Measurements from ENCODE around the gene KRTAP4-3.
"Not testable (repeated sequence)": the region's sequence is repeated elsewhere in the genome, so short reads cannot be mapped to it uniquely, and the experiment has no call there.

KRTAP4-3 gene

DNA sequence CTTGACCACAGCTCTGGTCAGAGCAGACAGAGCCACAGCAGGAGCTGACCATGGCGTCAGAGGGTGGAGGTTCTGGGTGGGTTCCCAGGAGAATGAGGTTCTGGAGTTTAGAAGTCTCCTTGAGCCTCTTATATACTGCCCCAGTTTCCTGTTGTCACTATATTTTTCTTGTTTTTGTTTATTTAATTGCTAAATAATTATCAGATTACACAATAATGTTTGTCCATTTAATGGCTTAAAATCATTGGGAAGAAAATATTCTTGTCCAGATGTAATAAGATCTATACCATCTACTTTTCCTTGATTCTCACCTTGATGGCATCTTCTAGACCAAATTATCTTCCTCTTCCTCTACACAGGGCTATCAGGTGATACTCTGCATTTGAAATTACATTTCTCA, at the start of gene KRTAP4-3:
TSS of gene KRTAP4-3 (minus strand) at position 101 of the 400 bp plus-strand sequence. CDS start at position 52, 49 bp downstream.
- no peak for DNase-seq (ENCODE audit: low spot score)

DNA sequence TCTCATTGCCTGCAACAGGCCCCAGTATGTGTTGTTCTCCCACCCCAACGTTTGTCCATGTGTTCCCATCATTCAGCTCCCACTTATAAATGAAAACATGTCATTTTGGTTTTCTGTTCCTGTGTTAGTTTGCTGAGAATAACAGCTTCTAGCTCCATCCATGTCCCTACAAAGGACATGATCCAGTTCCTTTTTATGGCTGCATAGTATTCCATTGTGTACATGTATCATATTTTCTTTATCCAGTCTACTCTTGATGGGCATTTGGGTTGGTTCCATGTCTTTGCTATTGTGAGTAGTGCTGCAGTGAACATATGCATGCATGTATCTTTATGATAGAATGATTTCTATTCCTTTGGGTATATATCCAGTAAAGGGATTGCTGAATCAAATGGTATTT, 47.7 kb upstream of the KRTAP4-3 start:
- no peak for DNase-seq (ENCODE audit: low spot score)

DNA sequence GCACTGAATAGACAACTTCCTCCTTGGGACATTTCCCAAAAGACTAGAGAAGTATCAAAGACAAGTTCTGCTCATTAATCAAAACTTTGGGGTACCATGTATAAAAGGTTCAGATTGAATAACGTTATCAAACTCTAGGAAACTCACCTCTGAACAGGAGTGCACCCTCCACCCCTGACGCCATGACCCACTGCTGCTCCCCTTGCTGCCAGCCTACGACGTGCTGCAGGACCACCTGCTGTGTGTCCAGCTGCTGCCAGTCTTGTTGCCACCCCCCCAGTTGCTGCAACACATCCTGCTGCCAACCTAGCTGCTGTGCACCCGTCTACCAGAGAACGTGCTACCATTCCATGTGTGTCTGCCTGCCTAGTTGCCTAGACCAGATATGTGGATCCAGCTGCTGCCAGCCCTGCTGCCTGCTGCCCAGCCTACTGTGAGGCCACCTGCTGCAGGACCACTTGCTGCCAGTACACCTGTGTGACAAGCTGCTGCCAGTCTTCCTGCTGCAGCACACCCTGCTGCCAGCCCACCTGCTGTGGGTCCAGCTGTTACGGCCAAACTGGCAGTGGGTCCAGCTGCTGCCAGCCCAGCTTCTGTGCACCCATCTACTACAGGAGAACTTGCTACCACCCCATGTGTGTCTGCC, 44.6 kb upstream of the KRTAP4-3 start:
- DNase-seq (ENCODE audit: low spot score) = no peak

DNA sequence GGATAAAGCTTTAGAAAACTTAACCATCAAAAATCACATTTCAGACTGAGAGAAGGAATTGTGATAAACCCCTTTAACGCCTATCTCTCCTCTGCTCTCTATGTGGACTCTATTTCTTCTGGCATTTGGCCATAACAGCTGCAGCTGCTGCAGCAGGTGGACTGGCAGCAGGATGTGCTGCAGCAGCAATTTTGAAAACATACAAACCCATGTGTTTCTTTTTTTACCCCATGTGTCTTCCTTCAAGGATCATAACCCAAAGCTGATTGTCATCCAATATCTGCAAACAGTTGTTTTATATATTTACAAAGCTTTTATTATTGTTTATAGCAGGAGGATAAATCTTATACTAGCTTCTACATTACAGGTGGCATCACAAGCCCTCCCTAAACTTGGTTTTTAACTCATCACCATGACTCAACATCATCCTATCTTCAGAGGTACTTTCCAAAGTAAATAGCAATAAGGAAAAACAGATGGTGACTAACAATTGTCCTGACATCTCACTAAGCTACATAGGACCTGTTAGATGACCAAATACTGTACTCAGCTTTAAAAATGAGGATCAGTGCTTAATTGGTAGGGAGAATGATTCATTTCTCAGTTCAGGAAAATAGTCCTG, 43.9 kb upstream of the KRTAP4-3 start:
- DNase-seq (ENCODE audit: low spot score) = no peak

DNA sequence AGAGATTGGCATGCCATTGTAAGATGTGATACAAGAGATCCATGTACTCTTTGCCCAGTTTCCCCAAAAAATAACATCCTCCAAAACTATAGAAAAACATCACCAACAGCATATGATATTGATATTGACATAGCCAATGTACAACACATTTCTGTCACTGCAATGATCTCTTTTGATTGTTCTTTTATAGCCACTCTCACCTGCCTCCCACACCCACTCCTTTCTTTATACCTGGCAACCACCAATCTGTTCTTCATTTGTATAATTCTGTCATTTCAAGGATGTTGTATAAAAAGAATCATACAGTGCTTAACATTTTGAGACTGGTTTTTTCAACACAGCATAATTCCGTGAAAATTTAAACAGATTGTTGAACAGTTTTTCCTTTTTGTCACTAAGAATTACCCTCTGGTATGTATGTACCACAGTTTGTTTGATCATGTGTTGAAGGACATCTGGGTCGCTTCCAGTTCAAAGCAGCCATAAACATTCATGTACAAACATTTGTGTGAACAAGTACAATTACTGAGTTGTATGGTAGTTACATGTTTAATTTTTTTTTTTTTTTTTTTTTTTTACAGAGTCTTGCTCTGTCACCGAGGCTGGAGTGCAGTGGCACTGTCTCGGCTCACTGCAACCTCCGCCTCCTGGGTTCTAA, 31.5 kb upstream of the KRTAP4-3 start:
- DNase-seq (ENCODE audit: low spot score) = no peak

DNA sequence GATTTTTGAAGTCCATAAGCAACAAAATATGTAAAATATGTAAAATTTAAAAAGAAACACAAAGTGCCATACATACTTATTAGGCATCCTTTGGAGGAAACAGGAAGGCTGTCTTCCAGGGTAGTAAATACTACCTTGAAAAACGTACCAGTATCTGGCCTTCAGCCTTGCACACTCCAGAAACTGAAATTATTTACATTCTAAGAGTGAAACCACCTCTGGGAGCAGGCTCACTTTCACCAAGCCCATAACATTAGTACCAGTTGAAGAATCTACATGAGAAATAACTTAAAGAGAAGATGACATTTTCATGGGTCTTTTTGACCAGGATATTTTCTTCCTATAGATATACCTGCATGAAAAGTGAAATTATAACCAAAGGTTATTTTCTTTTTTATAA, 28.0 kb upstream of the KRTAP4-3 start:
- DNase-seq (ENCODE audit: low spot score) = no peak

DNA sequence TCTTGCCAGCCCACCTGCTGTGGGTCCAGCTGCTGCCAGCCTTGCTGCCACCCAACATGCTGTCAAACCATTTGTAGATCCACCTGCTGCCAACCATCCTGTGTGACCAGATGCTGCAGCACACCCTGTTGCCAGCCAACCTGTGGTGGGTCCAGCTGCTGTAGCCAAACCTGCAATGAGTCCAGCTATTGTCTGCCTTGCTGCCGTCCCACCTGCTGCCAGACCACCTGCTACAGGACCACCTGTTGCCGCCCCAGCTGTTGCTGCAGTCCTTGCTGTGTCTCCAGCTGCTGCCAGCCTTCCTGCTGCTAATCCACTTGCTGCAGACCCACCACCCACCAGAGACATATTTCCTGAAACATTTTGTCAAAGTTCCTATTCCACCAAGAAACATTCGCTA, 22.3 kb upstream of the KRTAP4-3 start:
- no peak for DNase-seq (ENCODE audit: low spot score)

DNA sequence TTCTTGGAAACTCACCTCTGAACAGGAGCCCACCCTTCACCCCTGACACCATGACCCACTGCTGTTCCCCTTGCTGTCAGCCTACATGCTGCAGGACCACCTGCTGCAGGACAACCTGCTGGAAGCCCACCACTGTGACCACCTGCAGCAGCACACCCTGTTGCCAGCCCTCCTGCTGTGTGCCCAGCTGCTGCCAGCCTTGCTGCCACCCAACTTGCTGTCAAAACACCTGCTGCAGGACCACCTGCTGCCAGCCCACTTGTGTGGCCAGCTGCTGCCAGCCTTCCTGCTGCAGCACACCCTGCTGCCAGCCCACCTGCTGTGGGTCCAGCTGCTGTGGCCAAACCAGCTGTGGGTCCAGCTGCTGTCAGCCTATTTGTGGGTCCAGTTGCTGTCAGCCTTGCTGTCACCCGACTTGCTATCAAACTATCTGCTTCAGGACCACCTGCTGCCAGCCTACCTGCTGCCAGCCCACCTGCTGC, 21.9 kb upstream of the KRTAP4-3 start, which contains the start of gene KRTAP9-1:
TSS of gene KRTAP9-1 (plus strand) at position 51 of the 482 bp plus-strand sequence. CDS start at position 51, 0 bp downstream.
- DNase-seq (ENCODE audit: low spot score) = not testable (repeated sequence)

DNA sequence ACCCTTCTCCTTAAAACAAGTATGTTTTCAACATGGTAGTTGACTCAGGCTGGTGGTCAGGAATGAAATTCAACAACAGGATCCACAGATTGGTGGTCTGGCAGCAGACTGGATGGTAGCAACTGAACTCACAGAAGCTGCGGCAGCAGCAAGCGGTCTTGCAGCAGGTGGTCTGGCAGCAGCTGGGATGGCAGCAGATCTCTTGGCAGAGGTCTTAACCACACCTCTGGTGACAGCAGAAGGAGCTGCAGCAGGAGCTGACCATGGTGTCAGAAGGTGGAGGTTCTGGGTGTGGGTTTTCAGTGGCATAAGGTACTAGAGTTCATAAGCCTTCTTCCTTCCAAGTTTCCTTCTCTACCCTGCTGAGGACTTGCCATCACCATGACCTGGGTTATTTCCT, 18.9 kb upstream of the KRTAP4-3 start:
- DNase-seq (ENCODE audit: low spot score) = no peak

DNA sequence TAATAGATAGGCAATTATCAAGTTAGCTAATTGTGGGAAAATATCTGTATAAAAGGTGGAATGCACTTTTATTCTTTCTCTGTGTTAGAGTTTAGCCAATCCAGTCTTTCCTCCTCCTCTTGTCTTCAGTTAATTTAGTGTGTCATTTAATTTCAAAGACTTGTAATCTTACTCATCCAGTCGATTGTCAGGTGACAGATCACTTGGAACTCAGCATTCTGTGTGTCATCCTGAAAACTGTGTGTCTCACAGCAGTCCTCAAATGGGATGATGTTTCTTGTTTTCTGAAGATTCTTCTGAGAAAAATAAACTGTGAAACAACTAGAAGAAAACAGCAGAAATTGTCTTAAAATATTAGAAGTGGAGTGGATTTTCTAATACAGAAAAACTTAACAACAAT, 17.0 kb upstream of the KRTAP4-3 start:
- no peak for DNase-seq (ENCODE audit: low spot score)

DNA sequence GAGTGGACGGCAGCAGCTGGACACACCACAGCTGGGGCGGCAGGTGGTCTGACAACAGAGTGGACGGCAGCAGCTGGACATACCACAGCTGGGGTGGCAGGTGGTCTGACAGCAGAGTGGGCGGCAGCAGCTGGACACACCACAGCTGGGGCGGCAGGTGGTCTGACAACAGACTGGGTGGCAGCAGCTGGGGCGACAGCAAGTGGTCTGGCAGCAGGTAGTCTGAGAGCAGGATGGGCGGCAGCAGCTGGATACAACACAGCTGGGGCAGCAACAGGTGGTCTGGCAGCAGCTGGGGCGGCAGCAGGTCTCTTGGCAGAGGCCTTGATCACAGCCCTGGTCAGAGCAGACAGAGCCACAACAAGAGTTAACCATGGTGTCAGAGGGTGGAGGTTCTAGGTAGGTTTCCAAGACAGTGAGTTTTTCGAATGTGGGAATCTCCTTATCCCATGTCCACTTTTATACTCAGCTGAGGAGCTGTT, 16.5 kb upstream of the KRTAP4-3 start, which contains the start of gene KRTAP4-1:
TSS of gene KRTAP4-1 (minus strand) at position 432 of the 482 bp plus-strand sequence. CDS start at position 375, 57 bp downstream.
- DNase-seq (ENCODE audit: low spot score) = no peak

DNA sequence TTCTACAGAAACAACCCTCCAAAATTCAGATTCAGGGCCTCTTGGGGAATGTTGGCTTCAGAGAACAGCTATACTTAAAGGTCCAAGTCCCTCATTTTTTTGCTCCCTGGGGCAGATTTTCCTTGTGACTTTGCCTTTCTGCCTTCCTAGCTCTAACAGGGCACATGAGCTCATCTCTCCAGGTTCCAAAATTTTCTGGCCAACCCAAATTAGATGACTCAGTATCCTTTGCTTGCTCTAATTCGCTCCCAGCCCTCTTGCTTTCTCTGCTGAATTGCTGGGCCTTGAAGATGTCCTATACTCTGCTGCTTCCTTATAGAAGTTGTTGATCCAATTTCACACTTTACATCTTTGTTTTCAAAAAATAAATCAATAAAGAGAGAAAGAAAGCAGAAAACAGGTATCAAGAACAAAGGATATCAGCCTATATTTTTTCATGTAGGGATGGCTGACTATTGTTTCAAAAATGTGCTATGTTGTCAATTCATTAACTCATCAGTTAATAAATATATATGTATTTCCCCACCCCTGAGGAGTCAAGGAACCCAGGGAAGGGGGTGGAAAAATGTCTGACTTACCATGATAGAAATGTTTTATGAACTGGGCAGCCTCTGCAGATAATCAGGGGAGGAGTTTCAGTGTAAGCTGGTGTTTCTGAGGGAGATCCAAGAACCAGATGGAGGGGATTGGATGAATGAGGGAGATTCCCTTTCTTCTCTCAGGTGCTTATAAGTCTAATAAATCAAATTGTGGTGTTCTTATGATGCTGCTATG, 11.0 kb upstream of the KRTAP4-3 start:
- DNase-seq (ENCODE audit: low spot score) = no peak

DNA sequence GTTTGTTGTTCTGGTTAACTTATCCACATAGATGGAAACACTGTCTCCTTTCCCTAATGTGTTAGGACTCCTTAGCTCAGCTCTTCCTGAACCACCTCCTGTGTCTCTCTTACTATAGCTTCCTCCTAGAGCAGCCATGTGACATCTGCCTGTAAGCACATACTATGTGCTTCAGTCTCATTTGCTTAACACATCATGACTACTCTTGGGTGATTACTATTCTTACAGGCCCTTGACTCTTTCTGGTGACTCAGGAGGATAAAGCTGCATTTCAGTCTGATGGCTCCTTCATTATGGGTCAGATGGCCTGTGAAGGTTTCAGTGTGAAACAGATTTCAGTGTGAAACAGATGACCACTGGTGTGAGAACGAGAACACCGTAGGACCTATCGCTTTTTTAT, 10.3 kb upstream of the KRTAP4-3 start:
- no peak for DNase-seq (ENCODE audit: low spot score)

DNA sequence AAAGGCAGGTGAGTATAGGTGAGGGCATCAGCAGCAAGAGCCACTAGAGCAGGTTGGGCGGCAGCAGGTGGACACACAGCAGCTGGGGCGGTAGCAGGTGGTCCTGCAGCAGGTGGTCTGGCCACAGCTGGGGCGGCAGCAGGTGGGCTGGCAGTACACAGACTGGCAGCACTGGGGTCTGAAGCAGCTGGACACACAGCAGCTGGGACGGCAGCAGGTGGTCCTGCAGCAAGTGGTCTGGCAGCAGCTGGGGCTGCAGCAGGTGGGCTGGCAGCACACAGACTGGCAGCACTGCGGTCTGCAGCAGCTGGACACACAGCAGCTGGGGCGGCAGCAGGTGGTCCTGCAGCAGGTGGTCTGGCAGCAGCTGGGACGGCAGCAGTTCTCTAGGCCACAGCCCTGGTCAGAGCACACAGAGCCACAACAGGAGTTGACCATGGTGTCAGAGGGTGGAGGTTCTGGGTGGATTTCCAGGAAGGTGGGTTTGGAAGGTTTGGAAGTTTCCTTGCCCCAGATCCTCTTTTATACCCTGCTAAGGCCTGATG, 9.8 kb upstream of the KRTAP4-3 start, which contains the start of gene KRTAP4-2:
TSS of gene KRTAP4-2 (minus strand) at position 495 of the 545 bp plus-strand sequence. CDS start at position 438, 57 bp downstream.
- DNase-seq (ENCODE audit: low spot score) = no peak

DNA sequence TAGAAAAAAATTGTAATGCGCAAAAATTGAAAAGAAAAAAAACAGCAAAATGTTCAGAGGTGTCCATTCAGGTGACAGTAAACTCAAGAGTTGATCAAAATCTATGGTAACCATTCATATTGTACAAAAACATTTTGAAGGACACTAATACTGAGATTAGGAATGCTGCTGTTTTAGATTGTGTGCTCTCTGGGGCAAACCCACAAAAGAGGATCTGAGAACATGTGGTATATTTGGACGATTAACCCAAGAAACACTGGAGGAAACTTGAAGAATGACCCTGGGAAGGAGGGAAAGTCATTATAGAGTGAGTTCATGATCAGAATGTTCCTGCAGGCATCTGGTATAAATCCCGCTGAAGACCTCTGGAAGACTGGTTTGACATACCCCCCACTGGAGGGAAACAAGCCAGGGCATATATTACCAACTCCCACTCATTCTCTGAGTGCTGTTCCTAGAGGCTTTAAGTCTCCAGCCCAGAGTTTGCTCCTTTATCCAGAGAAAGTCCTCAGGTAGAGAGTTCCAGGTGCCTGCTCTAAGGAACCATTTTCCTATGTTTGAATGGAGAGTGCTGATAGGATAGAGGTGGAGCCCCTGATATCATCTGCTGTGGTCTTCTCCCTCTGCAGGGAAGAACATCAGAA, 8.8 kb upstream of the KRTAP4-3 start:
- no peak for DNase-seq (ENCODE audit: low spot score)

DNA sequence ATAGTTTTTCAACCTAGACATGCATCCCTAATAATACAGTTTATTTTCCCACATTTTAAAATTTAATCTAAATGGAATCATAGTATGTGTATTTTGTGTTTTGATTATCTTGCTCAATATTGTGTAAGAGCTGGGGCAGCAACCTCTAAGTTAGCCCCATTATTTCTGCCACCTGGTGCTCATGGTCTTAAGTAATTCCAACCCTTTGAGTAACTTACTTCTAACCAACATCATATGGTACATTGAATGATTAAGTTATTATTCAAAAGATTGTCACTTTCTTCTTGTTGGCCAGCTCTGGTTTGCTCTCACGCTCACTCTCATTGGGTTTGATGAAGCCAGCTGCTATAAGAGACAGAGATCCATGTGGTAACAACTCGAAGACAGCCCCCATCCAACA, 3.9 kb upstream of the KRTAP4-3 start:
- no peak for DNase-seq (ENCODE audit: low spot score)

DNA sequence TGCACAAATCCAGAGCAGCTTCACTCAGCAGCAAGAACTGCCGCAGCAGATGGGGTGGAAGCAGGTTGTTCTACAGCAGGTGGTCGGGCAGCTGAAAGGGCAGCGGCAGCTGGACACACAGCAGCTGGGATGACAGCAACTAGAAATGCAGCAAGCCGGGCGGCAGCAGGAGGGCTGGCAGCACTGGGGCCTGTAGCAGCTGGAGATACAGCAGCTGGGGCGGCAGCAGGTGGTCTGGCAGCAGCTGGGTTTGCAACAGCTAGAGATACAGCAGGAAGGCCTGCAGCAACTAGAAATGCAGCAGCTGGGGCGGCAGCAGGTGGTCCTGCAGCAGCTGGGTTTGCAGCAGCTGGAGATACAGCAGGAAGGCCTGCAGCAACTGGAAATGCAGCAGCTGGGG, 460 bp downstream of the KRTAP4-3 start:
- DNase-seq (ENCODE audit: low spot score) = no peak

DNA sequence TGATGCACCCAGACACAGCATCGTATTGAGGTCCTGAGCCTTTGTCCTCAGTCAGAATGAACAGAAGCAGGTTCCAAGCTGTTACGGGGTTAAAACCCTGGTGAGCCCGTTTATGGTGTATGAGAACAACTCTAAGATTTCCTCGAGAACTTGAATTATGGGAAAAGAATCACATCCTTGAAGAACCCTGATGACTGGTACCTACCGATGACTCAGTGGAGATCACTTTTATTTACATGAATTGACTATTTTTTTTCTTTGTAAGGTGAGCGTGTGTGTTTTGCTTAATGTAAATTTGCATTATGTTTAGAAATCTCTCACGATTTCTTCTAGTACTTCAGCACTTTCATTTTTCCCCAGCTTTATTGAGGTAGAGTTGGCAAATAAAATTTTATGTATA, 4.2 kb downstream of the KRTAP4-3 start:
- DNase-seq (ENCODE audit: low spot score) = no peak

DNA sequence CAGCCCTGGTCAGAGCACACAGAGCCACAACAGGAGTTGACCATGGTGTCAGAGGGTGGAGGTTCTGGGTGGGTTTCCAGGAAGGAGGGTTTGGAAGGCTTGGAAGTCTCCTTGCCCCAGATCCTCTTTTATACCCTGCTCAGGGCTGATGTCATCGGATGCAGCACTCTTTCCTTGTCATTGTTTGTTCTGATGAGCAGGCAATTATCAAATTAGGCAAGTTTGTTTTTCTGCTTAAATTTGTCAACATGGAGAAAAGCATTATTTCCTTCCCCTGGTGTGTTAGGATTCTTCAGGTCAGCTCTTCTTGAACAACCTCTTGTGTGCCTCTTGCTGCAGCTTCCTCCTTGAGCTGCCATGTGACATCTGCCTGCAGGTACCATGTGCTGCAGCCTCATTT, 7.4 kb downstream of the KRTAP4-3 start, which contains the start of gene KRTAP4-4:
TSS of gene KRTAP4-4 (minus strand) at position 101 of the 400 bp plus-strand sequence. CDS start at position 44, 57 bp downstream.
- no peak for DNase-seq (ENCODE audit: low spot score)

DNA sequence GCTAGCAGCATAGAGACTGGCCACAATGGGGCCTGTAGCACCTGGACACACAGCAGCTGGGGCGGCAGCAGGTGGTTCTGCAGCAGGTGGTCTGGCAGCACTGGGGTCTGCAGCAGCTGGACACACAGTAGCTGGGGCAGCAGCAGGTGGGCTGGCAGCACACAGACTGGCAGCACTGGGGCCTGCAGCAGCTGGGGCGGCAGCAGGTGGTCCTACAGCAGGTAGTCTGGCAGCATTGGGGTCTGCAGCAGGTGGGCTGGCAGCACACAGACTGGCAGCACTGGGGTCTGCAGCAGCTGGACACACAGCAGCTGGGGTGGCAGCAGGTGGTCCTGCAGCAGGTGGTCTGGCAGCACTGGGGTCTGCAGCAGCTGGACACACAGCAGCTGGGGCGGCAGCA, 7.8 kb downstream of the KRTAP4-3 start:
- DNase-seq (ENCODE audit: low spot score) = not testable (repeated sequence)

DNA sequence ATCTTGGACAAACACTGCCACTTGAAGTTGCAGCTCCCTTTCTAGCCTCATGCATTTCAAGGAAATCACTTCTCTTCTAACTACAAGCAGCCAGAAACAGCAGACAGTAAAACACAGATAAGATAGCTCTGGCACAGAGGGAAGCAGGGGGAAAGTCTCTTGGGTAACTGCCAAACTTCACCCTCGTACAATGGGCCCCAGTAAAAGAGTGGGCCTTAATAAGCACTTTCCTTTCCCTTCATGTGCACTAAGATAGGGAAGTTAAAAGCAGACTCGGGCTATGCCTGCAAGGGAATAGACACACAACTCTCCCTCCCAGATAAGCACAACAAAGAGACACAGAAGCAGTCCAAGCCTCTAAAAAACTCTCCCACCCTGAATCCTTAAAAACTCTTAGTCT, 14.2 kb downstream of the KRTAP4-3 start:
- no peak for DNase-seq (ENCODE audit: low spot score)
